SU-DHL-6 (cell line): Measurements from ENCODE around the gene CAPN9.

Experiments used
- H2AFZ ChIP-seq: fragments of 200-600 bp; sonication (generic); 2 replicates; pipeline ENCODE4 v1.6.1; 2014; ENCODE audit warnings: low read depth, mild to moderate bottlenecking, moderate library complexity, mixed read lengths, antibody characterized with exemption, low read length; ENCODE audit not compliant: severe bottlenecking
- H3F3A ChIP-seq: fragments of 200-600 bp; shearing (Covaris generic); 2 replicates; pipeline ENCODE4 v1.6.0; 2016; ENCODE audit warnings: antibody characterized with exemption, mild to moderate bottlenecking; ENCODE audit not compliant: insufficient read depth
- H3K27ac ChIP-seq: fragments of 200-600 bp; sonication (generic); 2 replicates; pipeline ENCODE4 v1.5.1; 2016; ENCODE audit warnings: low read depth, mild to moderate bottlenecking, low read length, moderate library complexity, mixed read lengths
- H3K27me3 ChIP-seq: fragments of 200-600 bp; sonication (generic), shearing (Covaris generic); 2 replicates; pipeline ENCODE4 v1.6.0; 2014; ENCODE audit warnings: mild to moderate bottlenecking, low read length
- H3K36me3 ChIP-seq: fragments of 200-600 bp; sonication (generic); 2 replicates; pipeline ENCODE4 v1.6.1; 2014; ENCODE audit warnings: mild to moderate bottlenecking, low read length, mixed read lengths
- H3K4me2 ChIP-seq: fragments of 300-600, 200-600 bp; shearing (Covaris generic), sonication (generic); 2 replicates; pipeline ENCODE4 v1.6.0; 2014; ENCODE audit warnings: low read length, low read depth, mild to moderate bottlenecking; ENCODE audit not compliant: poor library complexity, severe bottlenecking
- H3K4me3 ChIP-seq: fragments of 200-600 bp; sonication (generic); 2 replicates; pipeline ENCODE4 v1.5.1; 2014; ENCODE audit warnings: antibody characterized with exemption, low read length, mild to moderate bottlenecking, mixed read lengths; ENCODE audit not compliant: insufficient read depth, poor library complexity, severe bottlenecking
- H3K79me2 ChIP-seq: fragments of 200-600 bp; sonication (generic); 2 replicates; pipeline ENCODE4 v1.6.1; 2014; ENCODE audit warnings: mild to moderate bottlenecking, low read length, moderate library complexity; ENCODE audit not compliant: insufficient read depth
- H3K9ac ChIP-seq: fragments of 200-600 bp; sonication (generic); 2 replicates; pipeline ENCODE4 v1.7.0; 2014; ENCODE audit warnings: mild to moderate bottlenecking, low read length
- H3K9me2 ChIP-seq: fragments of 200-600 bp; sonication (generic); replicated peaks from 2 replicates; pipeline ENCODE4 v1.6.1; 2014; ENCODE audit warnings: low read length; ENCODE audit not compliant: insufficient read depth
- H3K9me3 ChIP-seq: fragments of 200-600 bp; sonication (generic); 2 replicates; pipeline ENCODE4 v1.6.1; 2014; ENCODE audit warnings: low read length, mixed read lengths; ENCODE audit not compliant: insufficient read depth
- H4K20me1 ChIP-seq: fragments of 200-600 bp; sonication (generic); 2 replicates; pipeline ENCODE4 v1.6.1; 2014; ENCODE audit warnings: low read depth, mild to moderate bottlenecking, antibody characterized with exemption, low read length, moderate library complexity, mixed read lengths
- EZH2phosphoT487 ChIP-seq: fragments of 200-600 bp; sonication (generic), shearing (Covaris generic); conservative IDR thresholded peaks from 2 replicates; pipeline ENCODE4 v1.6.1; 2018; ENCODE audit warnings: mild to moderate bottlenecking, antibody characterized with exemption, low read length, moderate library complexity, mixed read lengths
- TF ChIP-seq, protein P1 (sequence below): fragments of 200-600 bp; sonication (generic); IDR thresholded peaks from one replicate; pipeline ENCODE4 v1.5.1; 2017; ENCODE audit warnings: antibody characterized with exemption, mild to moderate bottlenecking, low read length, moderate library complexity; ENCODE audit not compliant: insufficient read depth, poor library complexity, severe bottlenecking

CAPN9 gene

DNA sequence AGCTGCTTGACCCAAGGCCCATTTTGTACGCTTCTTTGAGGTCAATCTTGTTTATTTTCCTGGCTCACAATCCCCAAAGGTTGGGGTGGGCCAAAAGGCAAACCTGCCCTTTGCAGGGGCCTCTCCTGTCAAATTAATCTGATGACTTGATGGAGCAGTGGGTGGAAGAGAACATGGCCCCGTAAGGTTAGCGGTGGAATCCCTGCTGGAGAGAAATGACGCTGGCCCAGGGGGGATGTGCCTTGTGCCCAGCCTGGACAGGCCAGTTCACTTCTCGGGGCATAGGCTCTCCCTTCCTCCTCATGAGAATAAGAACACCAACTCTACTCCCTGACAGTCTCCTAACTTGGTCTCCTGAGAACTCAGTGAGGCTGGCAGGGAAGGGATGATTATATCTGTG is 80.6 kb downstream of the CAPN9 start:
- peaks cover 3% of the 10 kb centered on the region; the same call in 1 of the 2 replicates for H3K27me3 ChIP-seq
- TF ChIP-seq, protein P1, sequence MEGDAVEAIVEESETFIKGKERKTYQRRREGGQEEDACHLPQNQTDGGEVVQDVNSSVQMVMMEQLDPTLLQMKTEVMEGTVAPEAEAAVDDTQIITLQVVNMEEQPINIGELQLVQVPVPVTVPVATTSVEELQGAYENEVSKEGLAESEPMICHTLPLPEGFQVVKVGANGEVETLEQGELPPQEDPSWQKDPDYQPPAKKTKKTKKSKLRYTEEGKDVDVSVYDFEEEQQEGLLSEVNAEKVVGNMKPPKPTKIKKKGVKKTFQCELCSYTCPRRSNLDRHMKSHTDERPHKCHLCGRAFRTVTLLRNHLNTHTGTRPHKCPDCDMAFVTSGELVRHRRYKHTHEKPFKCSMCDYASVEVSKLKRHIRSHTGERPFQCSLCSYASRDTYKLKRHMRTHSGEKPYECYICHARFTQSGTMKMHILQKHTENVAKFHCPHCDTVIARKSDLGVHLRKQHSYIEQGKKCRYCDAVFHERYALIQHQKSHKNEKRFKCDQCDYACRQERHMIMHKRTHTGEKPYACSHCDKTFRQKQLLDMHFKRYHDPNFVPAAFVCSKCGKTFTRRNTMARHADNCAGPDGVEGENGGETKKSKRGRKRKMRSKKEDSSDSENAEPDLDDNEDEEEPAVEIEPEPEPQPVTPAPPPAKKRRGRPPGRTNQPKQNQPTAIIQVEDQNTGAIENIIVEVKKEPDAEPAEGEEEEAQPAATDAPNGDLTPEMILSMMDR: no peak
- TF ChIP-seq EZH2phosphoT487: no peak

DNA sequence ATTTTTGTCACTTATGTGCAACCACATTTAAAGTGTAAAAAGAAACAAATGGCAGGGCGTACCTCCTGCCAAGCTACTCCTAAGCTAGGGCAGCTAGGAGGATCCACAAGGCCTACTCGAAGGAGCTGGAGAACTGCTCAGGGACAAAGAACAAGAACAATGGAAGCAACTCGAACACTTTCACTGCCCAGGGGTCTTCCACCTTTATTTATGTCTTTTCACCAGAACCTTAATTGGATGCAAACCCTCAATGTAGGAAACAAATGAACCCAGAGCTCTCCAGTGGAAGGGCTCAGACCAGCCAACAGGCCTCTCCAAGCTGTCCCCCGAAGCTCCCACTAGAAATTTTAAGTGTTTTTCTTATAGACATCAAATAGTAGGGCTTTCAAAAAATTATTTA is 81.2 kb downstream of the CAPN9 start:
- H3K27me3 ChIP-seq: peaks cover 3% of the 10 kb centered on the region; the same call in 1 of the 2 replicates
- no peak overlapping the region for H3K27ac ChIP-seq
- no peaks in the 10 kb centered on the region for H3K9me2 ChIP-seq
- no peaks in the 10 kb centered on the region for H3K9me3 ChIP-seq
- no peaks in the 10 kb centered on the region for H3K79me2 ChIP-seq
- no peaks in the 10 kb centered on the region for H3K36me3 ChIP-seq
- H3F3A ChIP-seq: no peaks in the 10 kb centered on the region
- TF ChIP-seq, protein P1: no peak
- no peak for TF ChIP-seq EZH2phosphoT487
- no peak overlapping the region for H3K4me2 ChIP-seq
- H2AFZ ChIP-seq: no peak overlapping the region
- no peak overlapping the region for H3K4me3 ChIP-seq
- no peak overlapping the region for H3K9ac ChIP-seq
- no peaks in the 10 kb centered on the region for H4K20me1 ChIP-seq

More for the DNA sequence above, 80.6 kb downstream of the CAPN9 start:
- H3K79me2 ChIP-seq: no peaks in the 10 kb centered on the region
- no peak overlapping the region for H3K4me2 ChIP-seq
- H2AFZ ChIP-seq: no peak overlapping the region
- H3K9me3 ChIP-seq: no peaks in the 10 kb centered on the region
- H3K9me2 ChIP-seq: no peaks in the 10 kb centered on the region
- no peak overlapping the region for H3K27ac ChIP-seq
- no peaks in the 10 kb centered on the region for H4K20me1 ChIP-seq
- H3K9ac ChIP-seq: no peak overlapping the region
- H3K4me3 ChIP-seq: no peak overlapping the region
- H3K36me3 ChIP-seq: no peaks in the 10 kb centered on the region
- no peaks in the 10 kb centered on the region for H3F3A ChIP-seq

DNA sequence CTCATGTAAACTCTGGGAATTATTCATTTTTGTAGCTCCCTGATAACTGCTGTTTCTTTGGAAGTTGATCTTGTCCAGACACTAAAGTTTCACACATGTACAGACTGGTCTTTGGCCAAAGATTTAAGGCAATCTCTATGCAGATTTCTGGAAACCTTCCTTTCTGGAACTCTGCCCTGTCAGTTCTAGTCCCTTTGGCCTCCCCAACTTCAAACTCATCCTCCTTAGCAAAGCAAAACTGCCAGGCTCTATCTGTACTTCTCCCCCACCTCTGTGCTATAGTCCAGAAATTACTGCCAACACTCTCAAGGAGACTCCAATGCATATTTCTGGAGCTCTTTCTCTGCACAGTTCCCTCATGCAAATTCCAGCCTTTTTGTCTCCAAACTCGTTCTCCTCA is 84.6 kb downstream of the CAPN9 start:
- Histone ChIP-seq H3K9me3 (no peaks in the 10 kb centered on the region), H3F3A (no peaks in the 10 kb centered on the region), H3K79me2 (no peaks in the 10 kb centered on the region), H3K27ac (no peak overlapping the region), H3K27me3 (peaks cover 3% of the 10 kb centered on the region; the same call in 1 of the 2 replicates), H4K20me1 (no peaks in the 10 kb centered on the region), H3K9me2 (no peaks in the 10 kb centered on the region), H3K4me2 (no peak overlapping the region), H3K4me3 (no peak overlapping the region), H3K36me3 (no peaks in the 10 kb centered on the region), H2AFZ (no peak overlapping the region), H3K9ac (no peak overlapping the region)
- TF ChIP-seq, protein P1: no peak
- TF ChIP-seq EZH2phosphoT487: no peak
